GM23338 (cell line): Measurements from ENCODE around the gene ERMP1. TPM values are rescaled to one million over a fixed set of nuclear protein-coding genes. Genes with fewer than 3 reads are reported as not detected.

Experiments used
- ATAC-seq: fragments of 200-7000 bp; cut with Tn5 transposase; 3 replicates; pipeline ENCODE4 v1.9.1; 2020
- DNase-seq: peaks from one replicate; pipeline ENCODE4 v3.0.0-alpha.2; 2015; ENCODE audit warnings: low spot score
- H2AFZ ChIP-seq: fragments of 200-600 bp; sonication (generic); 2 replicates; pipeline ENCODE4 v1.8.0; 2016; ENCODE audit warnings: antibody characterized with exemption, mild to moderate bottlenecking, moderate library complexity
- H3F3A ChIP-seq: fragments of 200-600 bp; sonication (generic); replicated peaks from 2 replicates; pipeline ENCODE4 v1.8.0; 2017; ENCODE audit warnings: antibody characterized with exemption, mixed run types, low read depth
- H3K27ac ChIP-seq: fragments of 200-600 bp; sonication (generic); 2 replicates; pipeline ENCODE4 v1.6.1; 2016; ENCODE audit warnings: low read depth
- H3K27me3 ChIP-seq: fragments of 200-600 bp; sonication (generic); 2 replicates; pipeline ENCODE4 v1.8.0; 2016; ENCODE audit warnings: mild to moderate bottlenecking, mixed run types, moderate library complexity; ENCODE audit not compliant: insufficient read depth
- H3K36me3 ChIP-seq: fragments of 200-600 bp; sonication (generic); 2 replicates; pipeline ENCODE4 v1.8.0; 2016; ENCODE audit warnings: mild to moderate bottlenecking; ENCODE audit not compliant: insufficient read depth
- H3K4me1 ChIP-seq: fragments of 200-600 bp; sonication (generic); 2 replicates; pipeline ENCODE4 v1.8.0; 2016; ENCODE audit warnings: mild to moderate bottlenecking, moderate library complexity; ENCODE audit not compliant: insufficient read depth
- H3K4me2 ChIP-seq: fragments of 200-600 bp; sonication (generic); 2 replicates; pipeline ENCODE4 v1.7.1; 2017; ENCODE audit warnings: mixed run types
- H3K4me3 ChIP-seq: fragments of 200-600 bp; sonication (generic); 2 replicates; pipeline ENCODE4 v1.6.1; 2016; ENCODE audit warnings: mixed run types
- H3K79me2 ChIP-seq: fragments of 200-600 bp; sonication (generic); replicated peaks from 2 replicates; pipeline ENCODE4 v1.8.0; 2017; ENCODE audit warnings: mild to moderate bottlenecking; ENCODE audit not compliant: insufficient read depth
- H3K9me2 ChIP-seq: fragments of 200-600 bp; sonication (generic); 2 replicates; pipeline ENCODE4 v1.8.0; 2017; ENCODE audit not compliant: insufficient read depth
- H4K20me1 ChIP-seq: fragments of 200-600 bp; sonication (generic); replicated peaks from 2 replicates; pipeline ENCODE4 v1.8.0; 2017; ENCODE audit warnings: mild to moderate bottlenecking; ENCODE audit not compliant: insufficient read depth
- H3K27ac Mint-ChIP-seq: 2 replicates; pipeline ENCODE4 v1.8.0; 2020; ENCODE audit warnings: inconsistent platforms, mild to moderate bottlenecking, moderate library complexity, mixed read lengths
- H3K27me3 Mint-ChIP-seq: 3 replicates; pipeline ENCODE4 v1.8.0; 2022; ENCODE audit warnings: low read depth, mild to moderate bottlenecking, moderate library complexity, mixed read lengths, inconsistent platforms; ENCODE audit not compliant: insufficient read depth, poor library complexity
- H3K36me3 Mint-ChIP-seq: 3 replicates; pipeline ENCODE4 v1.8.0; 2021; ENCODE audit warnings: low read depth, mild to moderate bottlenecking, inconsistent platforms, moderate library complexity, mixed read lengths
- H3K4me1 Mint-ChIP-seq: 3 replicates; pipeline ENCODE4 v1.8.0; 2020; ENCODE audit warnings: mild to moderate bottlenecking, inconsistent platforms, mixed read lengths
- H3K4me3 Mint-ChIP-seq: 3 replicates; pipeline ENCODE4 v1.8.0; 2021; ENCODE audit warnings: moderate library complexity, mild to moderate bottlenecking, inconsistent platforms, mixed read lengths
- H3K9me3 Mint-ChIP-seq: 3 replicates; pipeline ENCODE4 v1.8.0; 2020; ENCODE audit warnings: moderate library complexity, mild to moderate bottlenecking, inconsistent platforms, mixed read lengths
- CREB1 ChIP-seq: fragments of 250-450 bp; sonication (Bioruptor Pico); IDR thresholded peaks from 2 replicates; pipeline ENCODE4 v1.5.0; 2020; ENCODE audit warnings: low read depth, mild to moderate bottlenecking, moderate library complexity
- EZH2 ChIP-seq: fragments of 200-600 bp; sonication (generic); IDR thresholded peaks from one replicate; pipeline ENCODE4 v1.8.0; 2017; ENCODE audit warnings: antibody characterized with exemption, mild to moderate bottlenecking, low read depth; ENCODE audit not compliant: unreplicated experiment
- EZH2phosphoT487 ChIP-seq: fragments of 200-600 bp; sonication (generic); IDR thresholded peaks from one replicate; pipeline ENCODE4 v1.8.1; 2018; ENCODE audit warnings: antibody characterized with exemption; ENCODE audit not compliant: unreplicated experiment
- JUNB ChIP-seq: IDR thresholded peaks from one replicate; pipeline ENCODE4 v1.6.1; 2016; ENCODE audit warnings: antibody characterized with exemption; ENCODE audit not compliant: unreplicated experiment
- NANOG ChIP-seq: IDR thresholded peaks from 2 replicates; pipeline ENCODE4 v1.6.1; 2016; ENCODE audit warnings: antibody characterized with exemption, borderline replicate concordance
- POLR2AphosphoS5 ChIP-seq: IDR thresholded peaks from 2 replicates; pipeline ENCODE4 v1.6.1; 2016; ENCODE audit warnings: antibody characterized with exemption, low read depth
- STAT1 ChIP-seq: IDR thresholded peaks from one replicate; pipeline ENCODE4 v1.6.1; 2016; ENCODE audit warnings: antibody characterized with exemption; ENCODE audit not compliant: unreplicated experiment
- ZNF114 ChIP-seq: fragments of 250-450 bp; sonication (Bioruptor Pico); IDR thresholded peaks from 2 replicates; pipeline ENCODE4 v1.5.0; 2020; ENCODE audit warnings: mild to moderate bottlenecking, moderate library complexity
- ZNF331 ChIP-seq: fragments of 250-450 bp; sonication (Bioruptor Pico); IDR thresholded peaks from 2 replicates; pipeline ENCODE4 v1.5.0; 2020; ENCODE audit warnings: low read depth, mild to moderate bottlenecking, moderate library complexity
- polyA plus RNA-seq: library from polyadenylated mRNA; unstranded; fragments of >200 nt; fragmentation: Nextera tagmentation; extraction: Ambion mirVana; gene quantifications from 2 replicates; pipeline ENCODE4 v1.2.1, GENCODE V29; 2016
- total RNA-seq: library from RNA; depleted of rRNA; stranded (reverse); fragments of >200 nt; shearing (Covaris generic); gene quantifications from 2 replicates; pipeline ENCODE4 v1.2.3, GENCODE V29; 2014
- TF ChIP-seq, protein P1 (sequence below): IDR thresholded peaks from 2 replicates; pipeline ENCODE4 v1.6.1; 2016; ENCODE audit warnings: antibody characterized with exemption
- TF ChIP-seq, protein P2 (sequence below): IDR thresholded peaks from one replicate; pipeline ENCODE4 v1.6.1; 2018; ENCODE audit warnings: antibody characterized with exemption; ENCODE audit not compliant: unreplicated experiment
- TF ChIP-seq, protein P3 (sequence below), 2 experiments: fragments of 200-600 bp in 1 of 2; sonication (generic) in 1 of 2; conservative IDR thresholded peaks; 2 replicates each; pipeline versions ENCODE4 v1.5.1 to v1.6.1; 2016 to 2017; ENCODE audit warnings: antibody characterized with exemption in 2 of 2, low read depth in 2 of 2, mild to moderate bottlenecking in 2 of 2, moderate library complexity in 1 of 2
- TF ChIP-seq, protein P4 (sequence below): fragments of 250-450 bp; sonication (Bioruptor Pico); IDR thresholded peaks from 2 replicates; pipeline ENCODE4 v1.5.0; 2020; ENCODE audit warnings: mild to moderate bottlenecking, moderate library complexity

ERMP1 gene
- total and polyA plus RNA-seq, 2 experiments from 2014 or later, result 5.3 to 23.4 TPM

DNA sequence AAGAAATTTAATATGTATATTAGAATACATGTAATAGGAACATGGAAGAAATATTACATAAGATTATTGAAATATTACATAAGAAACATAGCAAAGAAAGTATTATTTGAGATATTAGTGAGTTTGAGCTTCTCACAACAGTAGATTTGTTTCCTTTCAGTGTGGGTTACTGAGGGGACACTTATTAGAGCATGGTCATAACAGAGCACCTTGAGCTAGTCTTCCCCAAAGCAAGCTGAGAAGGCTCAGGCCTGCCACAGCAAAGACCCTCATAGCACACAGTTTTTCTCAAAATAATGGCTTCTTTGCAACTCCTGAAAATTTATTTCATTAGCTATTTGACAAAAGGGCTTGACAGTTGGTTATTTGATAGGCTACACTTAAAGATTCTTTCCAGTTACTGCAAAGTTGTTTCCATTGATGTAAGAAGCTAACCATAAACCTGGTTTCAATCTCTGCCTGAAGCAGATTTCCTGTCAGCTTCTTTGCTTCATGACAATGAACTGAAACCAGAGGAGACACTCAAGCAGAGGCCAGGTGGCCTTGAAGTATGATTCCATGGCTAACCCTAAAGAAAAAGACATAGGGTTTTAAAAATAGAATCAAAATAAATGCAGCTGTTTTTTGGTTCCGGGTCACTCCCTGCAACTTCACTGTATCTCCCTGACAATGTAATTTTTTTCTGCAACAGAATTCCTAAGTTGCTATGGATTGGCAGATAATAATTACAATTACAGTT is 68.6 kb downstream of the ERMP1 start:
- Histone ChIP-seq H3K27me3 (no peaks in the 10 kb centered on the region), H3F3A (no peaks in the 10 kb centered on the region), H3K4me1 (no peaks in the 10 kb centered on the region; the same call in 1 of the 2 replicates), H3K36me3 (peaks cover 20% of the 10 kb centered on the region), H3K9me2 (no peaks in the 10 kb centered on the region), H4K20me1 (peaks cover 5% of the 10 kb centered on the region; the same call in 1 of the 2 replicates), H3K4me2 (no peak overlapping the region), H3K4me3 (no peak overlapping the region), H3K27ac (no peak overlapping the region), H3K79me2 (no peaks in the 10 kb centered on the region), H2AFZ (no peak overlapping the region)
- no peaks in the 10 kb centered on the region for H3K9me3 Mint-ChIP-seq
- H3K4me1 Mint-ChIP-seq, result peaks cover 4% of the 10 kb centered on the region
- no peak overlapping the region for H3K27ac Mint-ChIP-seq
- H3K4me3 Mint-ChIP-seq, result no peak overlapping the region
- H3K36me3 Mint-ChIP-seq, result peaks cover 53% of the 10 kb centered on the region
- no peak for DNase-seq
- TF ChIP-seq EZH2 (no peak), EZH2phosphoT487 (no peak), STAT1 (no peak), CREB1 (CRISPR knock-in tag) (no peak), JUNB (no peak), NANOG (no peak), POLR2AphosphoS5 (no peak), ZNF331 (CRISPR knock-in tag) (no peak), ZNF114 (CRISPR knock-in tag) (no peak)
- TF ChIP-seq, protein P1, sequence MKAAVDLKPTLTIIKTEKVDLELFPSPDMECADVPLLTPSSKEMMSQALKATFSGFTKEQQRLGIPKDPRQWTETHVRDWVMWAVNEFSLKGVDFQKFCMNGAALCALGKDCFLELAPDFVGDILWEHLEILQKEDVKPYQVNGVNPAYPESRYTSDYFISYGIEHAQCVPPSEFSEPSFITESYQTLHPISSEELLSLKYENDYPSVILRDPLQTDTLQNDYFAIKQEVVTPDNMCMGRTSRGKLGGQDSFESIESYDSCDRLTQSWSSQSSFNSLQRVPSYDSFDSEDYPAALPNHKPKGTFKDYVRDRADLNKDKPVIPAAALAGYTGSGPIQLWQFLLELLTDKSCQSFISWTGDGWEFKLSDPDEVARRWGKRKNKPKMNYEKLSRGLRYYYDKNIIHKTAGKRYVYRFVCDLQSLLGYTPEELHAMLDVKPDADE, result no peak
- TF ChIP-seq, protein P2, sequence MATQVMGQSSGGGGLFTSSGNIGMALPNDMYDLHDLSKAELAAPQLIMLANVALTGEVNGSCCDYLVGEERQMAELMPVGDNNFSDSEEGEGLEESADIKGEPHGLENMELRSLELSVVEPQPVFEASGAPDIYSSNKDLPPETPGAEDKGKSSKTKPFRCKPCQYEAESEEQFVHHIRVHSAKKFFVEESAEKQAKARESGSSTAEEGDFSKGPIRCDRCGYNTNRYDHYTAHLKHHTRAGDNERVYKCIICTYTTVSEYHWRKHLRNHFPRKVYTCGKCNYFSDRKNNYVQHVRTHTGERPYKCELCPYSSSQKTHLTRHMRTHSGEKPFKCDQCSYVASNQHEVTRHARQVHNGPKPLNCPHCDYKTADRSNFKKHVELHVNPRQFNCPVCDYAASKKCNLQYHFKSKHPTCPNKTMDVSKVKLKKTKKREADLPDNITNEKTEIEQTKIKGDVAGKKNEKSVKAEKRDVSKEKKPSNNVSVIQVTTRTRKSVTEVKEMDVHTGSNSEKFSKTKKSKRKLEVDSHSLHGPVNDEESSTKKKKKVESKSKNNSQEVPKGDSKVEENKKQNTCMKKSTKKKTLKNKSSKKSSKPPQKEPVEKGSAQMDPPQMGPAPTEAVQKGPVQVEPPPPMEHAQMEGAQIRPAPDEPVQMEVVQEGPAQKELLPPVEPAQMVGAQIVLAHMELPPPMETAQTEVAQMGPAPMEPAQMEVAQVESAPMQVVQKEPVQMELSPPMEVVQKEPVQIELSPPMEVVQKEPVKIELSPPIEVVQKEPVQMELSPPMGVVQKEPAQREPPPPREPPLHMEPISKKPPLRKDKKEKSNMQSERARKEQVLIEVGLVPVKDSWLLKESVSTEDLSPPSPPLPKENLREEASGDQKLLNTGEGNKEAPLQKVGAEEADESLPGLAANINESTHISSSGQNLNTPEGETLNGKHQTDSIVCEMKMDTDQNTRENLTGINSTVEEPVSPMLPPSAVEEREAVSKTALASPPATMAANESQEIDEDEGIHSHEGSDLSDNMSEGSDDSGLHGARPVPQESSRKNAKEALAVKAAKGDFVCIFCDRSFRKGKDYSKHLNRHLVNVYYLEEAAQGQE, result no peak
- TF ChIP-seq, protein P3, sequence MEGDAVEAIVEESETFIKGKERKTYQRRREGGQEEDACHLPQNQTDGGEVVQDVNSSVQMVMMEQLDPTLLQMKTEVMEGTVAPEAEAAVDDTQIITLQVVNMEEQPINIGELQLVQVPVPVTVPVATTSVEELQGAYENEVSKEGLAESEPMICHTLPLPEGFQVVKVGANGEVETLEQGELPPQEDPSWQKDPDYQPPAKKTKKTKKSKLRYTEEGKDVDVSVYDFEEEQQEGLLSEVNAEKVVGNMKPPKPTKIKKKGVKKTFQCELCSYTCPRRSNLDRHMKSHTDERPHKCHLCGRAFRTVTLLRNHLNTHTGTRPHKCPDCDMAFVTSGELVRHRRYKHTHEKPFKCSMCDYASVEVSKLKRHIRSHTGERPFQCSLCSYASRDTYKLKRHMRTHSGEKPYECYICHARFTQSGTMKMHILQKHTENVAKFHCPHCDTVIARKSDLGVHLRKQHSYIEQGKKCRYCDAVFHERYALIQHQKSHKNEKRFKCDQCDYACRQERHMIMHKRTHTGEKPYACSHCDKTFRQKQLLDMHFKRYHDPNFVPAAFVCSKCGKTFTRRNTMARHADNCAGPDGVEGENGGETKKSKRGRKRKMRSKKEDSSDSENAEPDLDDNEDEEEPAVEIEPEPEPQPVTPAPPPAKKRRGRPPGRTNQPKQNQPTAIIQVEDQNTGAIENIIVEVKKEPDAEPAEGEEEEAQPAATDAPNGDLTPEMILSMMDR (conservative IDR thresholded peaks at IDR 0.05; ENCODE audit: low read depth in 2 of 2), result no peak
- TF ChIP-seq, protein P4, sequence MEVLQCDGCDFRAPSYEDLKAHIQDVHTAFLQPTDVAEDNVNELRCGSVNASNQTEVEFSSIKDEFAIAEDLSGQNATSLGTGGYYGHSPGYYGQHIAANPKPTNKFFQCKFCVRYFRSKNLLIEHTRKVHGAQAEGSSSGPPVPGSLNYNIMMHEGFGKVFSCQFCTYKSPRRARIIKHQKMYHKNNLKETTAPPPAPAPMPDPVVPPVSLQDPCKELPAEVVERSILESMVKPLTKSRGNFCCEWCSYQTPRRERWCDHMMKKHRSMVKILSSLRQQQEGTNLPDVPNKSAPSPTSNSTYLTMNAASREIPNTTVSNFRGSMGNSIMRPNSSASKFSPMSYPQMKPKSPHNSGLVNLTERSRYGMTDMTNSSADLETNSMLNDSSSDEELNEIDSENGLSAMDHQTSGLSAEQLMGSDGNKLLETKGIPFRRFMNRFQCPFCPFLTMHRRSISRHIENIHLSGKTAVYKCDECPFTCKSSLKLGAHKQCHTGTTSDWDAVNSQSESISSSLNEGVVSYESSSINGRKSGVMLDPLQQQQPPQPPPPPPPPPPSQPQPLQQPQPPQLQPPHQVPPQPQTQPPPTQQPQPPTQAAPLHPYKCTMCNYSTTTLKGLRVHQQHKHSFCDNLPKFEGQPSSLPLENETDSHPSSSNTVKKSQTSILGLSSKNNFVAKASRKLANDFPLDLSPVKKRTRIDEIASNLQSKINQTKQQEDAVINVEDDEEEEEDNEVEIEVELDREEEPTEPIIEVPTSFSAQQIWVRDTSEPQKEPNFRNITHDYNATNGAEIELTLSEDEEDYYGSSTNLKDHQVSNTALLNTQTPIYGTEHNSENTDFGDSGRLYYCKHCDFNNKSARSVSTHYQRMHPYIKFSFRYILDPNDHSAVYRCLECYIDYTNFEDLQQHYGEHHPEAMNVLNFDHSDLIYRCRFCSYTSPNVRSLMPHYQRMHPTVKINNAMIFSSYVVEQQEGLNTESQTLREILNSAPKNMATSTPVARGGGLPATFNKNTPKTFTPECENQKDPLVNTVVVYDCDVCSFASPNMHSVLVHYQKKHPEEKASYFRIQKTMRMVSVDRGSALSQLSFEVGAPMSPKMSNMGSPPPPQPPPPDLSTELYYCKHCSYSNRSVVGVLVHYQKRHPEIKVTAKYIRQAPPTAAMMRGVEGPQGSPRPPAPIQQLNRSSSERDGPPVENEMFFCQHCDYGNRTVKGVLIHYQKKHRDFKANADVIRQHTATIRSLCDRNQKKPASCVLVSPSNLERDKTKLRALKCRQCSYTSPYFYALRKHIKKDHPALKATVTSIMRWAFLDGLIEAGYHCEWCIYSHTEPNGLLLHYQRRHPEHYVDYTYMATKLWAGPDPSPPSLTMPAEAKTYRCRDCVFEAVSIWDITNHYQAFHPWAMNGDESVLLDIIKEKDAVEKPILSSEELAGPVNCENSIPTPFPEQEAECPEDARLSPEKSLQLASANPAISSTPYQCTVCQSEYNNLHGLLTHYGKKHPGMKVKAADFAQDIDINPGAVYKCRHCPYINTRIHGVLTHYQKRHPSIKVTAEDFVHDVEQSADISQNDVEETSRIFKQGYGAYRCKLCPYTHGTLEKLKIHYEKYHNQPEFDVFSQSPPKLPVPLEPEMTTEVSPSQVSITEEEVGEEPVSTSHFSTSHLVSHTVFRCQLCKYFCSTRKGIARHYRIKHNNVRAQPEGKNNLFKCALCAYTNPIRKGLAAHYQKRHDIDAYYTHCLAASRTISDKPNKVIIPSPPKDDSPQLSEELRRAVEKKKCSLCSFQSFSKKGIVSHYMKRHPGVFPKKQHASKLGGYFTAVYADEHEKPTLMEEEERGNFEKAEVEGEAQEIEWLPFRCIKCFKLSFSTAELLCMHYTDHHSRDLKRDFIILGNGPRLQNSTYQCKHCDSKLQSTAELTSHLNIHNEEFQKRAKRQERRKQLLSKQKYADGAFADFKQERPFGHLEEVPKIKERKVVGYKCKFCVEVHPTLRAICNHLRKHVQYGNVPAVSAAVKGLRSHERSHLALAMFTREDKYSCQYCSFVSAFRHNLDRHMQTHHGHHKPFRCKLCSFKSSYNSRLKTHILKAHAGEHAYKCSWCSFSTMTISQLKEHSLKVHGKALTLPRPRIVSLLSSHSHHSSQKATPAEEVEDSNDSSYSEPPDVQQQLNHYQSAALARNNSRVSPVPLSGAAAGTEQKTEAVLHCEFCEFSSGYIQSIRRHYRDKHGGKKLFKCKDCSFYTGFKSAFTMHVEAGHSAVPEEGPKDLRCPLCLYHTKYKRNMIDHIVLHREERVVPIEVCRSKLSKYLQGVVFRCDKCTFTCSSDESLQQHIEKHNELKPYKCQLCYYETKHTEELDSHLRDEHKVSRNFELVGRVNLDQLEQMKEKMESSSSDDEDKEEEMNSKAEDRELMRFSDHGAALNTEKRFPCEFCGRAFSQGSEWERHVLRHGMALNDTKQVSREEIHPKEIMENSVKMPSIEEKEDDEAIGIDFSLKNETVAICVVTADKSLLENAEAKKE (CRISPR knock-in tag), result no peak
- H3K27me3 Mint-ChIP-seq, result no peaks in the 10 kb centered on the region
- no peak for ATAC-seq
